Right lobe of liver (tissue), 4 donors: ENCODE data around the gene TMTC4.

Experiments
- CTCF ChIP-seq, 4 donors: fragments of 200-600 bp in 3 of 4; fragments of 450-650 bp in 1 of 4; IDR thresholded peaks; one replicate each; pipeline versions ENCODE4 v1.5.1 to v1.8.0; 2016 to 2022; ENCODE audit warnings: antibody characterized with exemption in 4 of 4, mild to moderate bottlenecking in 2 of 4
- POLR2A ChIP-seq: fragments of 450-650 bp; IDR thresholded peaks from one replicate; pipeline ENCODE4 v1.6.1; 2017; ENCODE audit warnings: antibody characterized with exemption, mild to moderate bottlenecking
- donor health status: DM: no; HTN: no; CAD: no.
- donor health status: DM: no; HTN: no; CAD: no.
- donor health status: DM: no; HTN: yes; CAD: no.

- TF ChIP-seq POLR2A: no peak
- TF ChIP-seq CTCF (IDR thresholded peaks at IDR 0.05): no peak
These were observed 39.9 kb downstream of the TMTC4 start for GRCh38 chr13:100634696-100635095.
